Measurements from ENCODE around the gene DAB2IP.

- no peak for TF ChIP-seq EZH2 (IDR thresholded peaks at IDR 0.05; ENCODE audit: borderline replicate concordance, low read depth, low read length, severe bottlenecking)
- no peak for TF ChIP-seq CTCF (IDR thresholded peaks at IDR 0.05; ENCODE audit: borderline replicate concordance, extremely low read depth, low read length, poor library complexity, severe bottlenecking)
Observed at GRCh38 chr9:121764371-121764730, 112.9 kb downstream of the DAB2IP start.

Data from DND-41 (cell line).